Kidney tubule cell (primary cell): ENCODE measurements around the gene ST7L.

ENCODE experiments used
- DNase-seq: peaks from one replicate; pipeline ENCODE4 v3.0.0-alpha.2; 2018; ENCODE audit warnings: low spot score

Gene ST7L

GRCh38 chr1:112618114-112618720 is 724 bp downstream of the ST7L start:
- peak; percentile 40 for DNase-seq

- peak; percentile 58 for DNase-seq
These were observed 4.4 kb downstream of the ST7L start for GRCh38 chr1:112614460-112615065.

GRCh38 chr1:112605633-112606327 is 13.2 kb downstream of the ST7L start:
- no peak for DNase-seq

GRCh38 chr1:112603541-112603940 is 15.4 kb downstream of the ST7L start:
- no peak for DNase-seq

GRCh38 chr1:112603012-112603411 is 15.9 kb downstream of the ST7L start:
- no peak for DNase-seq

GRCh38 chr1:112599477-112599876 is 19.5 kb downstream of the ST7L start:
- DNase-seq, result no peak

GRCh38 chr1:112594208-112594876 is 24.6 kb downstream of the ST7L start:
- DNase-seq, result no peak

GRCh38 chr1:112589766-112590165 is 29.2 kb downstream of the ST7L start:
- DNase-seq, result no peak

- no peak for DNase-seq
These were observed 35.6 kb downstream of the ST7L start for GRCh38 chr1:112583366-112583765.

GRCh38 chr1:112581586-112582192 is 37.3 kb downstream of the ST7L start:
- DNase-seq, result no peak

GRCh38 chr1:112579801-112580510 is 39.0 kb downstream of the ST7L start:
- DNase-seq, result no peak

GRCh38 chr1:112576240-112576639 is 42.7 kb downstream of the ST7L start:
- DNase-seq, result no peak

GRCh38 chr1:112575154-112575804 is 43.7 kb downstream of the ST7L start:
- DNase-seq, result peak; percentile 38

GRCh38 chr1:112565800-112566199 is 53.1 kb downstream of the ST7L start:
- no peak for DNase-seq

- no peak for DNase-seq
These were observed 54.9 kb downstream of the ST7L start for GRCh38 chr1:112564081-112564480.

- no peak for DNase-seq
These were observed 55.6 kb downstream of the ST7L start for GRCh38 chr1:112563341-112563740.

- no peak for DNase-seq
These were observed 60.3 kb downstream of the ST7L start for GRCh38 chr1:112558634-112559033.

- no peak for DNase-seq
These were observed 61.6 kb downstream of the ST7L start for GRCh38 chr1:112557385-112557784.

- DNase-seq, result no peak
These were observed 64.5 kb downstream of the ST7L start for GRCh38 chr1:112554411-112554810.

GRCh38 chr1:112549590-112549989 is 69.4 kb downstream of the ST7L start:
- DNase-seq, result peak; percentile 52

GRCh38 chr1:112548547-112548946 is 70.4 kb downstream of the ST7L start:
- no peak for DNase-seq
